GM19372 (cell line): ENCODE data around the gene PARVA.

ENCODE experiments used
- ATAC-seq: cut with Tn5 transposase; IDR thresholded peaks from one replicate; pipeline ENCODE4 v1.9.1; 2021; ENCODE audit warnings: mild to moderate bottlenecking, low read depth, moderate library complexity; ENCODE audit not compliant: unreplicated experiment

PARVA gene

GRCh38 chr11:12543596-12544415, 166.4 kb downstream of the PARVA start:
- no peak for ATAC-seq

DNA sequence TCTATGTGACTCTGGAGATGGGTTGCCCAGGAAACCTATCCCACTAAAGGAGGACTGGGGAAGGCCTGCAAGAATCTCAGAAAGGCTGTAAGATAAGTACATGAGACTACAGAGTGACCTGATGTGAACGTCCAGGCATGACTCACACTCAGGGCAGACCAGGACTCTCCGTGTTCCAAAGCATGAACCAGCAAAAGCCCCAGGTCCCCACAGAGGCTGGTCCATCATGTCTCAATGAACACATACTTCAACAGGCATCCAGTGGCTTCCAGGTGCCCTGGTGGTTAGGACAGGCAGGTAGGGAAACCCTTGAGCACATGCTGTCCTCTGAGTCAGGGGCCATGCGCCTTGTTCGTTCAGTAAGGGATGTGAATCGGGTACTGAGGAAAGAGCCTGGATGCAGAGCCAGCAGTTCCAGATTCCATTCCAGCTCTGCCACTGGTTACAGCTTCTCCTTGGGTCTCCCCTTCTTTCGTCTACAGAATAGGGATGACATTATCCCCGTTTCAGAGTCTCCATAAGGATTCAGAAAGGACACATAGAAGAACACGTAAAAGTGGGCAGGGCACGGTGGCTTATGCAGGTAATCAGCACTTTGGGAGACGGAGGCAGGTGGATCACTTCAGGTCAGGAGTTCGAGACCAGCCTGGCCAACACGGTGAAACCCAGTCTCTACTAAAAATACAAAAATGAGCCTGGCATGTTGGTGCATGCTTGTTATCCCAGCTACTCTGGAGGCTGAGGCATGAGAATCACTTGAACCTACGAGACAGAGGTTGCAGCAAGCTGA, 167.8 kb downstream of the PARVA start:
- ATAC-seq = no peak

GRCh38 chr11:12546122-12546521, 168.8 kb downstream of the PARVA start:
- ATAC-seq = no peak

DNA sequence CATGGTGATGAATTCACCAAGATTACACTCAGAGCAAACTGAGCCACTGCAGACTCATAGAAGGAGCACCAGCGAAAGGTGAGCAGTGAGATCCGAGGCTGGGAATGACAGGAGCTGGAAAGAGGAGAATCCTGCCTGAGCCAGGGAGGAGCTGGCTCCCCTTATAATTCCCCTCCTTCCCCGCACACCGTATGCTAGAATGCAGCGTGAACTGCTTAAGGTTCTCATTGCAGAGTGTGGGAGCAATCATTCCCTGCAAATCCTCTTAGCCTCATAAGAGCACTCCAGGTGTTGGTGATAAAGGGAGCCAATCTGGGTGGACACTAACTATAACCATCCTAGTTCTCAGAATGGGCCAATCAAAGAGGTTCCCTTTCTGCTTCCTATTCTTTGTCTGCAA, 169.3 kb downstream of the PARVA start:
- ATAC-seq = no peak

GRCh38 chr11:12547953-12548650, 170.7 kb downstream of the PARVA start:
- no peak for ATAC-seq

DNA sequence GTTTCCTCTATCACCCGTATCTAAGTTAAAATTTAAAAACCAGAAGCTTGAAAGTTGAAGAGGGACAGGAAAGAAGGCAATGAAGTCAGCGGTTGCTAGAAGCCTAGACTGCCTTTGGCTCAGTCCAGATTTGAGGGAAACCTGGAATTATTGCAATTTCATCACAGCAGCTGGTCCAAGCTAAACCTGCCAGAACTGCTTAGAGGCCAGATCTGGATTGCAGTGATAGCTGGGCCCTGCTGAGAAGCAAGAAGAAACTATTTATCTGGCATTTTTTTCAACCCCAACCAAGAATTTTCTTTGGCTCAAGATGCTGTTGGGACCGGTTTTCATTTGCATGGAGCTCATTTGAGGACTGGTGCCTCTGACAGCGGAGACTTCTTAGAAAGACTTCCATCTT, 175.3 kb downstream of the PARVA start:
- ATAC-seq = no peak

- ATAC-seq = no peak
Measured at GRCh38 chr11:12554122-12554521, 176.8 kb downstream of the PARVA start.

DNA sequence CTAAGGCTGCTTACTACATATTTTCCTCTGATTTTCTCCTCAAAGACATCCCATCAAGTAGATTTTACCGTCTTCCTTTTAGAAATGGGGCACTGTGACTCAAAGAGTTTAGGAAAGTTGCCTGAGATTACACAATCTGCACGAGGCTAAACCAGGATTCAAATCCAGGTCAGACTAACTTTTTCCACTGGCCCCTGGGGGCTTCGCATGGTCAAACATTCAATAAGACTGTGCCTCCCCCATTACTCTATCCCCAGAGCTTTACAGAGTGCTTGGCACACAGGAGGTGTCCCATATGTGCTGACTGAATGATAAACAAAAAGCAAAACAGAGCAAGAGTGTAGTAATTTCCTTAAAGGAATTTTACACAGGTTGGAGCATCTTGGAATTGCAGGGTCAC, 178.8 kb downstream of the PARVA start:
- no peak for ATAC-seq

DNA sequence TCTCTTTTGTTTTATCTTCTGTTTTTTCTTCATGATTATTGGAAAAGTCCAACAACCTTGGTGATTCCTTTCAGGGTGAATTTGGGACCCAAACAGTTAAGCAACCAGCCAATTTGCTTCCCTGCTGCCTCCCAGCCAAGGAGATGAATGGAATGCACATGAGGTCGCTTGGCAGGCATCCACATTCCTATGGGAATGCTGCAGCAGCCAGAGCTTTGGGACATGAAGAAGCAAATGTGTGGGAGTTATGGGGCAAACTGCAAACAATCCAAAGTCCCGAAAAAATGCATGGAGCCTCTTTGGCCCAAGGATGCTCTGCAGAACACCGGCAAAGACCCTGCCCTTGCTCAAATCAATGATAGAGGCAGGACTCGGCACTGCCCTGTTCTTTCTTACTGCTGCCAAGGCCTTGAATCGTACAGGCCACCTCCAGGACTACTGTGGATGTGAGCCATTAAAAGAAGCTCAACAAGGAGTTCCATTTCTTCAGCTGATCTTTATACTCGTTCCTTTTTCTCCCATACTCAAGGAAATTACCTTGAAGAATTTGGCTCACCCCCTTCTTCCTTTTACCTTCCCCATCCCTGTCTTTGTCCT, 179.5 kb downstream of the PARVA start:
- no peak for ATAC-seq

GRCh38 chr11:12559011-12559410, 181.6 kb downstream of the PARVA start:
- ATAC-seq = no peak

- no peak for ATAC-seq
Measured at GRCh38 chr11:12560362-12560761, 183.0 kb downstream of the PARVA start.

GRCh38 chr11:12560861-12561260, 183.5 kb downstream of the PARVA start:
- ATAC-seq = no peak

DNA sequence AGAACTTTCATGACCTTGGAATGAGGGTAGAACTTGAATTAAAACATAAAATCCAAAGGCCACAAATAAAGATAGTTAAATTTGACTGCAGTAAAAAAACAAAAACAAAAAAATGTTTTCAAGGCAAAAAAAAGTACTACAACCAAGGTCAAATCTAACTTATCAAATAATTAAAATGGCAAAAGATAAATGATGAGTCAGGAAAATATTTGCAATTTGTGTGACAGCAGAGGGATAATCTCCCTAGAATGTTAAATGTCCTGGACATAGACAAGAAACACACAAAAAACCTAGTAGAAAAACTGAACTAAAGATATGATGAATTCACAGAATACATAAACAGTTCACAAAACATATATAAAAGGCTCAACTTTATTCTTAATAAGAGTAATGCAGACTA, 186.6 kb downstream of the PARVA start:
- ATAC-seq = no peak

DNA sequence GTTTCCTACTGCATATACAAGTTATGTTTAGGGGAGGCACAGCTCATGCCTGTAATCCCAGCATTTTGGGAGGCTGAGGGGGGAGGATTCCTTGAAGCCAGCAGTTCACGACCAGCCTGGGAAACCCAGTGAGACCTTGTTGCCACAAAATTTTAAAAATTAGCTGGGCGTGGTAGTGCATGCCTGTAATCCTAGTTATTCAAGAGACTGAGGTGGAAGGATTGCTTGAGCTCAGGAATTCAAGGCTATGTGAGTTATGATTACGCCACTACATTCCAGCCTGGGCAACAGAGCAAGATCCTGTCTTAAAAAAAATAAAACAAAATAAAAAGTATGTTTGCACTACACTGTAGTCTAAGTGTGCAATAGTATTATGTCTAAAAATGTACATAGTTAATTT, 188.0 kb downstream of the PARVA start:
- ATAC-seq = no peak

DNA sequence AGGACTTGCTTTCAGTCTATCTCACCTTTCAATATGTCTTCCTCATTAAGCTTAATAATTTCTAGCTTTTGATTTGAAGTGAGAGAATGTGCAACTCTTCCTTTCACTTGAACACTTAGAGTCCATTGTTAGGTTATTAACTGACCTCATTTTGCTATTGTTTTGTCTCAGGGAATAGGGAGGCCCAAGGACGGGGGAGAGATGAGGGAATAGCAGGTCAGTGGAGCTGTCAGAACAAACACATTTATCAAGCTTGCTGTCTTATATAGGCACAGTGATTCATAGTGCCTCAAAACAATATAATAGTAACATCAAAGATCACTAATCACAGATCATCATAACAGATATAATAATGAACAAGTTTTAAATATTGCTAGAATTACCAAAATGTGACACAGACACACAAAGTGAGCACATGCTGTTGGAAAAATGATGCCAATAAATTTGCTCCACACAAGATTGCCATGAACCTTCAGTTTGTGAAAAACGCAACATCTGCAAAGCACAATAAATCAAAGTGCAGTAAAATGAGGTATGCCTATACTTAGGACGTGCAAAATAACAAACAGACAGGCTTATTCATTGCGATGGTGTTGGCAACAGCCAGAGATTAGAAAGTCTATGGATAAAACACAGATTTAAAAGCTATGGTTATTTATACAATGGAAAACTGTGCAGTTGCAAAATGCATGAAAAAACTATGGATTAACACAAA, 190.5 kb downstream of the PARVA start:
- no peak for ATAC-seq

DNA sequence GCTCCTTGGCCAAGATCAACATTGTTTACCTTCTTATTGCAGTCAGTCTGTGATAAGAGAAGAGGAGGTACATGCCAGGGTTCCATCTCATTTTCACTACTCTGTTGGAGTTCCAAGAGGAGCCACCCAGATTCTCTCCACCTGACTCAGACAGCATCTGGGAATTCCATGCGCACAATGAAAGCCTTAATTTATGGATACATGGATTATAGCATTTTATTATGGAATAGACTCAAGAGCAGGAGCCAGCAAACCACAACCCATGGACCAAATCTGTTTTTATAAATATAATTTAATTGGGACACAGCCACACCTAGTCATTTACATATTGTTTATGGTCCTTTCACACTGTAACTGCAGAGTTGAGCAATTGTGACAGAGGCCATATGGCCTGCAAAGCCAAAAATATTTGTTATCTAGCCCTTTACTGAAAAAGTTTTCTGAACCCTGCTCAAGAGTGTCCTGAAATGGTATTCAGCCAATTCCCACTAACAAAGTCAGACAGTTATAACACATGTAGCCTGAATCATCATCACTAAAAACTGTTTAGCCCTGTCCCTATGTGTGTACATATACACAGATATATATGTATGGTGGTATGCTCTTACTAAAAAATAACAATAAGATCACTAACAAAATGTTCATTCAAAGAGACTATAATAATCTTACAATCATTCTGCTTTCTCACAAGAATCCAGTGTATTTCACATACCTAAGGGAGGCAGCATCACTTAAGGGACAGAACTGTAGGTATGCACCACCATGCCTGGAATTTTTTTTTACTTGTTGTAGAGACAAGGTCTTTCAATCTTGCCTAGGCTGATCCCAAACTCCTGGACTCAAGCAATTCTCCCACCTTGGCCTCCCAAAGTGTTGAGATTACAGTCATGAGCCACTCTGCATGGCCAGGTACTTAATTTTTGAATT, 192.4 kb downstream of the PARVA start:
- no peak for ATAC-seq

- ATAC-seq = no peak
Measured at GRCh38 chr11:12573707-12574485, 196.5 kb downstream of the PARVA start.
